ENCODE data around the gene PXDC1. TPM values are rescaled to one million over a fixed set of nuclear protein-coding genes. Genes with fewer than 3 reads are reported as not detected.
A peak's percentile ranks its signal among the peaks of the same experiment; 100 is the strongest.

PXDC1 gene
- total and polyA plus RNA-seq, 2 experiments from 2014 or later, result 1.2 to 1.8 TPM

DNA sequence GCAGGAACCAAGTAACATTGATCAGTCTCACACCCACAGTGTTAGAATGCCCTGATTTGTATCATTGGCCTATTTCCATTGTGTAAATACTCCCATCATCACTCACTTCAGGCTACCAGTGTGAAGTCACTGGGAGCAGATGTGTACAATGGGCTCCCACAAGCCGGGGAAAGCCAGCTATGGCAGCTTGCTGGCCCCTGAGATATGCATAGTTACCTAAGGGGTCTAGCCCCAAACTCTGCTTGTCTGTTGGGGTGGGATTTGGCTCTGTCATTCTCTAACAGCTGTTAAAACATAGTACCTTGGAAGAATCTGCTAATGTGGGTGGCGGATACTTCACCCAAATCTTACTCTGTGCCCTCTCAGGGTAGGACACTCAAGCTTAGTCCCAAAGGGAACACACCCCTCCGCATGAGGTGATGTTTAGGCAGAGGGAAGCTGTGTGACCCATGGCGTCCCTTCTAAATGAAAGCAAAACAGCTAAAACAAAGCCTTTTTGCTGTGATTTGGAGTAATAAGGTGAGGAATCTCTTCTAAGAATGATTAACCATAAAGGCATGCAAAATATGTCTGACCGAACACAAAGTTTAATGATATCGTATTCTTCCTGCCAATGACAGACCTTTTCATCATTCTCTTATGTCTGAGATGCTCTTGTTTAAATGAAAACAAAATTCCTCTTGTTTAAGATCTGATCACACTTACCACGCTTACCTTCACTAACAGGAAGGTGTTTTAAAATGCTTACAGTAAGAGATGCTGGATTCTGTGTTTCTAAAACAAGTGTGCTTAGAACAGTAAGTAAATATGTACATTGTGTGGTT, 45.9 kb upstream of the PXDC1 start:
- Histone ChIP-seq H3K4me3 (no peak overlapping the region), H3K36me3 (ENCODE audit: insufficient read depth) (no peaks in the 10 kb centered on the region), H3K79me2 (replicated peaks; ENCODE audit: insufficient read depth) (no peaks in the 10 kb centered on the region), H3K9me2 (ENCODE audit: insufficient read depth) (no peaks in the 10 kb centered on the region), H3K4me2 (no peak overlapping the region), H3K4me1 (ENCODE audit: insufficient read depth) (peaks cover 9% of the 10 kb centered on the region), H3F3A (replicated peaks; ENCODE audit: low read depth) (no peaks in the 10 kb centered on the region), H3K27ac (ENCODE audit: low read depth) (no peak overlapping the region), H2AFZ (0 out of 2 replicates have a peak overlapping the region, but pooled peaks have one; percentile 7), H4K20me1 (replicated peaks; ENCODE audit: insufficient read depth) (no peaks in the 10 kb centered on the region), H3K27me3 (ENCODE audit: insufficient read depth) (no peaks in the 10 kb centered on the region)
- Mint-ChIP-seq H3K27me3 (ENCODE audit: insufficient read depth, low read depth, poor library complexity) (peaks cover 6% of the 10 kb centered on the region), H3K4me1 (peaks cover 31% of the 10 kb centered on the region), H3K27ac (no peak overlapping the region), H3K36me3 (ENCODE audit: low read depth) (peaks cover 2% of the 10 kb centered on the region; the same call in 1 of the 3 replicates), H3K9me3 (peaks cover 2% of the 10 kb centered on the region; the same call in 2 of the 3 replicates), H3K4me3 (no peak overlapping the region)
- ATAC-seq (no peak), DNase-seq (ENCODE audit: low spot score) (no peak)
- TF ChIP-seq POLR2AphosphoS5 (IDR thresholded peaks at IDR 0.05; ENCODE audit: low read depth), result no peak
- TF ChIP-seq NANOG (IDR thresholded peaks at IDR 0.05; ENCODE audit: borderline replicate concordance), result no peak
- TF ChIP-seq, protein P1, sequence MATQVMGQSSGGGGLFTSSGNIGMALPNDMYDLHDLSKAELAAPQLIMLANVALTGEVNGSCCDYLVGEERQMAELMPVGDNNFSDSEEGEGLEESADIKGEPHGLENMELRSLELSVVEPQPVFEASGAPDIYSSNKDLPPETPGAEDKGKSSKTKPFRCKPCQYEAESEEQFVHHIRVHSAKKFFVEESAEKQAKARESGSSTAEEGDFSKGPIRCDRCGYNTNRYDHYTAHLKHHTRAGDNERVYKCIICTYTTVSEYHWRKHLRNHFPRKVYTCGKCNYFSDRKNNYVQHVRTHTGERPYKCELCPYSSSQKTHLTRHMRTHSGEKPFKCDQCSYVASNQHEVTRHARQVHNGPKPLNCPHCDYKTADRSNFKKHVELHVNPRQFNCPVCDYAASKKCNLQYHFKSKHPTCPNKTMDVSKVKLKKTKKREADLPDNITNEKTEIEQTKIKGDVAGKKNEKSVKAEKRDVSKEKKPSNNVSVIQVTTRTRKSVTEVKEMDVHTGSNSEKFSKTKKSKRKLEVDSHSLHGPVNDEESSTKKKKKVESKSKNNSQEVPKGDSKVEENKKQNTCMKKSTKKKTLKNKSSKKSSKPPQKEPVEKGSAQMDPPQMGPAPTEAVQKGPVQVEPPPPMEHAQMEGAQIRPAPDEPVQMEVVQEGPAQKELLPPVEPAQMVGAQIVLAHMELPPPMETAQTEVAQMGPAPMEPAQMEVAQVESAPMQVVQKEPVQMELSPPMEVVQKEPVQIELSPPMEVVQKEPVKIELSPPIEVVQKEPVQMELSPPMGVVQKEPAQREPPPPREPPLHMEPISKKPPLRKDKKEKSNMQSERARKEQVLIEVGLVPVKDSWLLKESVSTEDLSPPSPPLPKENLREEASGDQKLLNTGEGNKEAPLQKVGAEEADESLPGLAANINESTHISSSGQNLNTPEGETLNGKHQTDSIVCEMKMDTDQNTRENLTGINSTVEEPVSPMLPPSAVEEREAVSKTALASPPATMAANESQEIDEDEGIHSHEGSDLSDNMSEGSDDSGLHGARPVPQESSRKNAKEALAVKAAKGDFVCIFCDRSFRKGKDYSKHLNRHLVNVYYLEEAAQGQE (IDR thresholded peaks at IDR 0.05; ENCODE audit: unreplicated experiment), result no peak
- TF ChIP-seq ETS1 (IDR thresholded peaks at IDR 0.05), result no peak
- no peak for TF ChIP-seq ZNF331 (CRISPR knock-in tag; IDR thresholded peaks at IDR 0.05; ENCODE audit: low read depth)
- TF ChIP-seq JUNB (IDR thresholded peaks at IDR 0.05; ENCODE audit: unreplicated experiment), result no peak
- no peak for TF ChIP-seq CREB1 (CRISPR knock-in tag; IDR thresholded peaks at IDR 0.05; ENCODE audit: low read depth)
- no peak for TF ChIP-seq EZH2phosphoT487 (IDR thresholded peaks at IDR 0.05; ENCODE audit: unreplicated experiment)
- TF ChIP-seq ZNF462 (CRISPR knock-in tag; IDR thresholded peaks at IDR 0.05), result no peak
- no peak for TF ChIP-seq STAT1 (IDR thresholded peaks at IDR 0.05; ENCODE audit: unreplicated experiment)
- no peak for TF ChIP-seq EZH2 (IDR thresholded peaks at IDR 0.05; ENCODE audit: low read depth, unreplicated experiment)
- no peak for TF ChIP-seq ZNF114 (CRISPR knock-in tag; IDR thresholded peaks at IDR 0.05)
- TF ChIP-seq, protein P2, sequence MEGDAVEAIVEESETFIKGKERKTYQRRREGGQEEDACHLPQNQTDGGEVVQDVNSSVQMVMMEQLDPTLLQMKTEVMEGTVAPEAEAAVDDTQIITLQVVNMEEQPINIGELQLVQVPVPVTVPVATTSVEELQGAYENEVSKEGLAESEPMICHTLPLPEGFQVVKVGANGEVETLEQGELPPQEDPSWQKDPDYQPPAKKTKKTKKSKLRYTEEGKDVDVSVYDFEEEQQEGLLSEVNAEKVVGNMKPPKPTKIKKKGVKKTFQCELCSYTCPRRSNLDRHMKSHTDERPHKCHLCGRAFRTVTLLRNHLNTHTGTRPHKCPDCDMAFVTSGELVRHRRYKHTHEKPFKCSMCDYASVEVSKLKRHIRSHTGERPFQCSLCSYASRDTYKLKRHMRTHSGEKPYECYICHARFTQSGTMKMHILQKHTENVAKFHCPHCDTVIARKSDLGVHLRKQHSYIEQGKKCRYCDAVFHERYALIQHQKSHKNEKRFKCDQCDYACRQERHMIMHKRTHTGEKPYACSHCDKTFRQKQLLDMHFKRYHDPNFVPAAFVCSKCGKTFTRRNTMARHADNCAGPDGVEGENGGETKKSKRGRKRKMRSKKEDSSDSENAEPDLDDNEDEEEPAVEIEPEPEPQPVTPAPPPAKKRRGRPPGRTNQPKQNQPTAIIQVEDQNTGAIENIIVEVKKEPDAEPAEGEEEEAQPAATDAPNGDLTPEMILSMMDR (conservative IDR thresholded peaks at IDR 0.05; ENCODE audit: low read depth in 2 of 2), result no peak
